B cell (primary cell): ENCODE measurements around the gene RAB11B.

Experiments used
- EZH2 ChIP-seq: IDR thresholded peaks from 2 replicates; pipeline ENCODE4 v1.6.1; 2012; ENCODE audit warnings: borderline replicate concordance, low read depth, mild to moderate bottlenecking, moderate library complexity, low read length; ENCODE audit not compliant: insufficient read depth, poor library complexity, severe bottlenecking
- TF ChIP-seq, protein P1 (sequence below): fragments of 200-600 bp; IDR thresholded peaks from one replicate; pipeline ENCODE4 v1.8.0; 2022; ENCODE audit warnings: antibody characterized with exemption, mild to moderate bottlenecking

DNA sequence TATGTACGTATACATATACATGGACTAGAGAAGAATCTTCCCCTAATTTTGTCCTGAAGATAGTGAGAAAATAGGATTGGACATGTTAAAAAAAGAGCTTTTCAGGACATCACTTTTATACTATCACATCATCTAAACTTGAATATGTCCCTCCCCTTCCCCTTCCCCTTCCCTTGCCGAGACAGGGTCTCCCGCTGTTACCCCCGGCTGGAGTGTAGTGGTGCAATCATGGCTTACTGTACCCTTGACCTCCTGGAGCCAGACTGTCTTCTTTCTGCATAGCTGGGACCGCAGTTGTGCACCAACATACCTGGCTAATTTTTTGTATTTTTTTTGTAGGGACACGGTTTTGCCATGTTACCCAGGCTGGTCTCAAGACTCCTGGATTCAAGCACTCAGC lies 61.2 kb downstream of the RAB11B start:
- TF ChIP-seq, protein P1, sequence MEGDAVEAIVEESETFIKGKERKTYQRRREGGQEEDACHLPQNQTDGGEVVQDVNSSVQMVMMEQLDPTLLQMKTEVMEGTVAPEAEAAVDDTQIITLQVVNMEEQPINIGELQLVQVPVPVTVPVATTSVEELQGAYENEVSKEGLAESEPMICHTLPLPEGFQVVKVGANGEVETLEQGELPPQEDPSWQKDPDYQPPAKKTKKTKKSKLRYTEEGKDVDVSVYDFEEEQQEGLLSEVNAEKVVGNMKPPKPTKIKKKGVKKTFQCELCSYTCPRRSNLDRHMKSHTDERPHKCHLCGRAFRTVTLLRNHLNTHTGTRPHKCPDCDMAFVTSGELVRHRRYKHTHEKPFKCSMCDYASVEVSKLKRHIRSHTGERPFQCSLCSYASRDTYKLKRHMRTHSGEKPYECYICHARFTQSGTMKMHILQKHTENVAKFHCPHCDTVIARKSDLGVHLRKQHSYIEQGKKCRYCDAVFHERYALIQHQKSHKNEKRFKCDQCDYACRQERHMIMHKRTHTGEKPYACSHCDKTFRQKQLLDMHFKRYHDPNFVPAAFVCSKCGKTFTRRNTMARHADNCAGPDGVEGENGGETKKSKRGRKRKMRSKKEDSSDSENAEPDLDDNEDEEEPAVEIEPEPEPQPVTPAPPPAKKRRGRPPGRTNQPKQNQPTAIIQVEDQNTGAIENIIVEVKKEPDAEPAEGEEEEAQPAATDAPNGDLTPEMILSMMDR = no peak
- TF ChIP-seq EZH2 = no peak
